A549 treated with CORT108297 at 1 μM for 4 hours (cell line): ENCODE results near the gene COQ7. TPM values are rescaled to one million over a fixed set of nuclear protein-coding genes. Genes with fewer than 3 reads are reported as not detected.

Source experiments
- total RNA-seq: library from RNA; stranded (reverse); fragments of 200-300 nt; extraction: Qiagen RNA extraction; gene quantifications from 5 replicates; pipeline ENCODE4 v1.2.3, GENCODE V29; 2022

Gene COQ7
- total RNA-seq: 22.6 to 24.9 TPM (median 24.2 TPM) in 5 replicates

DNA sequence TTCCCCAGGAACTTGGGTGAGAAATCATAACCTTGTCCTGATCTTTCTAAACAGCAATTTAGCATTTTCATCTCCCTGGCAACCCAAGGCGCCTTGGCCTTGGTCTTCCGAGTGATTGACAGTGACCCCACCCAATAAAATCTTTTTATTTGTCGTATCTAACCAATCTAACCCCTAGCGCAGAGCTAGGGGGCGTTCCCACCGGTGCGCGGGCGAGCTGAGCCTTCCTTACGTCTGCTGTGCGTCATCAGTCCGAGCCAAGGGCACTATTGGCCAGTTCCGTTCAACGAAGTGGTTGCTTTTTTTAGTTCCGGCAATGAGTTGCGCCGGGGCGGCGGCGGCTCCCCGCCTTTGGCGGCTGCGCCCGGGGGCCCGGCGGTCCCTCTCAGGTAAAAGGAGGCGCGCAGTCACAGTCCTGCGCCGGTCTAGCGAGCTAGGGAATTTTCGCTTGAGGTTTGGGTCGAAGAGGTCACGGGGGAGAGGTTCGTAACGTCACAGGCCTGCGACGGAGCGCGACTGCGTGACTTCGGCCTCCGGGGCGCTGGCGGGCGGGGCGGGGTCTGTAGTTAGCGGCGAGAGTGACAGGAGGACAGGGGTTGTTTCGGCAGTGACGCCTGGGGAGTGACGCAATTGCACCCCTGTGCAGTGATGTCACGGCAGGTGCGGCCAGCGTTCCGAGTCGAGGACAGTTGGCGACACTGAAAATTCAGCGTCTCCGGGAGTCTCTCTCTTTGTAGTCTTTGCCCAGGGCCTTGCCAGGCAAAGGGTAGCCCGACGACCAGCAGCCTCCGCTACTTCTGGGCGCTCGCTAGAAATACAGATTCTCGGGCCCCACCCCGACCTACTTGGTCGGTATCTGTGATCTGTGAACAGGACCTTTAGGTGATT lies at the start of gene COQ7:
Gene COQ7 (plus strand): TSS at position 266 of the 888 bp plus-strand sequence. CDS start 51 bp downstream, at position 317.

DNA sequence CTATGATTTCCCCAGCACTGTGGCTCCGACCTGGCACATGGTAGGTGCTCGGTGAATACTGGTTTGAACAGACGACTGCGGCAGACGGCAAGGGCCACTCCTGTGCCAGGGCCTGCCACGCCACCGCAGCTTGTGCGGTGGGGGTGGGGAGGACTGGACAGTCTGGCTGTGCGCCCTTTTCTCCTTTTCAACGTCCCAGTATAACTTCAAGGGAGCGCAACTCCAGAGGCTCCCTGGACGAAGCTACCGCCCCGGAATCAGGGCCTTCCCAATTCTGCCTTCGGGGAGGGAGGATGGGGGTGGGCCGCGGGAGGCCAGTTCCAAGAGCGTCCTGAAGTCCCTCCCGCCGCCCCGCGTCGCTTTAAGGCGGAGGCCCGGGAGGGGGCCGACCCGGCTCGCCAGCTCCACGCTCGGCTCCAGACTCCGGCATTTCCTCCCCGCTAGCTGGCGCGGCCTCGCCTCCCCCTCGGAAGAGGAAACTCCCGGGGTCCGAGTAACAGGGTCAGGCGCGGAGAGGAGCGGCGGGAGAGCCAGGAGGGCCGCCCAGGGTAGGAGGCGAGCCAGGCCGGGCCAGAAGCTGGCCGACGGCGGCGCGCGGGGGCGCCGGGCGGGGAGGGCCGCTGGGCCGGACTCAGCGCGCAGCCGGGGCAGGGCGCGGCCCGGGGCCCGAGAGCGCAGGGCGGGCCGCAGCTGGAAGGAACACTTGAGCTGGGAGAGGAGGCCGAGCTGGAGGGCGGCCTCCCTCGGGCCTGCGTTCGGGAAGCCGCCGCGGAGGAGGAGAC lies 46.4 kb downstream of the COQ7 start, which contains the start of gene ITPRIPL2:
Gene ITPRIPL2 (plus strand): TSS at position 388 of the 782 bp plus-strand sequence. CDS start 498 bp downstream, outside the sequence.

Other genes with a start within 250 kb of the COQ7 start
- gene SMG1, start 141.2 kb upstream of the COQ7 start, total RNA-seq: 14.3 to 25.3 TPM (median 22.3 TPM) in 5 replicates
- gene TMC7, start 83.7 kb upstream of the COQ7 start, total RNA-seq: 7.2 to 10.8 TPM (median 9.9 TPM) in 5 replicates
- gene ITPRIPL2, start 46.4 kb downstream of the COQ7 start, total RNA-seq: 11.6 to 20.2 TPM (median 16.1 TPM) in 5 replicates
- 10.8 to 13.7 TPM (median 12.2 TPM) in 5 replicates for gene SYT17, start 100.6 kb downstream of the COQ7 start, total RNA-seq
- gene CLEC19A, start 218.1 kb downstream of the COQ7 start, total RNA-seq: 0.07 to 0.18 TPM (median 0.08 TPM) in 4 of 5 replicates, not detected in the other